ENCODE measurements around the gene DEFB131B.
"Not testable (repeated sequence)": the region's sequence is repeated elsewhere in the genome, so short reads cannot be mapped to it uniquely, and the experiment has no call there.

Gene DEFB131B

GRCh38 chr11:71911321-71911985 is 33.2 kb downstream of the DEFB131B start:
- in situ Hi-C loops (cut with HindIII; ENCODE audit: low sequenced_read_pairs): not testable (repeated sequence)

DNA sequence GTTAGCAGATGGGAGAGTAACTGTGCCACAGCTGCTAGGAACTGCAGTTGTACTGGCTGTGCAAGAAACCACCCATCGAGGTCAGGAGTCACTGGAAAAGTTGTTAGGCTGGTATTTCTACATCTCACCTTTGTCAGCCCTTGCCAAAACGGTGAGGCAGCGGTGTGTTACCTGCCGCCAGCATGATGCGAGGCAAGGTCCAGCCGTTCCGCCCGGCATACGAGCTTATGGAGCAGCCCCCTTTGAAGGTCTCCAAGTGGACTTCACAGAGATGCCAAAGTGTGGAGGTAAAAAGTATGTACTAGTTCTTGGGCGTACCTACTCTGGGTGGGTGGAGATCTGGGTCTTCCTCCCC is 33.7 kb downstream of the DEFB131B start:
- in situ Hi-C loops (cut with HindIII; ENCODE audit: low sequenced_read_pairs): not testable (repeated sequence)

GRCh38 chr11:71913756-71914526 is 35.7 kb downstream of the DEFB131B start:
- in situ Hi-C loops (cut with HindIII; ENCODE audit: low sequenced_read_pairs): no loop called here

DNA sequence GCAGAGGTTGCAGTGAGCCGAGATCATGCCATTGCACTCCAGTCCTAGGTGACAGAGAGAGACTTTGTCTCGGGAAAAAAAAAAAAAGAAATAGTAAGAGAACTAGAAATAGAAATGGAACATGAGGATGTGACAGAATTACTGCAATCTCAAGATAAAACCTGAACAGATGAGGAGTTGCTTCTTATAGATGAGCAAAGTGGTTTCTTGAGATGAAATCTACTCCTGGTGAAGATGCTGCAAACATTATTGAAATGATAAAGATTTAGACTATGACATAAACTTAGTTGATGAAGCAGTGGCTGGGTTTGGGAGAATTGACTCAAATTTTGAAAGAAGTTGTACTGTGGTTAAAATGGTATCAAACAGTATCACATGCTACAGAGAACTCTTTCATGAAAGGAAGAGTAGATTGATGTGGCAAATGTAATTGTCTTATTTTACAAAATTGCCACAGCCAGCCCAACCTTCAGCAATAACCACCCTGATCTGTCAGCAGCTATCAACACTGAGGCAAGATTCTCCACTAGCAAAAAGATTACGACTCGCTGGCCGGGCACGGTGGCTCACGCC is 36.5 kb downstream of the DEFB131B start:
- in situ Hi-C loops (cut with HindIII; ENCODE audit: low sequenced_read_pairs): no loop called here

DNA sequence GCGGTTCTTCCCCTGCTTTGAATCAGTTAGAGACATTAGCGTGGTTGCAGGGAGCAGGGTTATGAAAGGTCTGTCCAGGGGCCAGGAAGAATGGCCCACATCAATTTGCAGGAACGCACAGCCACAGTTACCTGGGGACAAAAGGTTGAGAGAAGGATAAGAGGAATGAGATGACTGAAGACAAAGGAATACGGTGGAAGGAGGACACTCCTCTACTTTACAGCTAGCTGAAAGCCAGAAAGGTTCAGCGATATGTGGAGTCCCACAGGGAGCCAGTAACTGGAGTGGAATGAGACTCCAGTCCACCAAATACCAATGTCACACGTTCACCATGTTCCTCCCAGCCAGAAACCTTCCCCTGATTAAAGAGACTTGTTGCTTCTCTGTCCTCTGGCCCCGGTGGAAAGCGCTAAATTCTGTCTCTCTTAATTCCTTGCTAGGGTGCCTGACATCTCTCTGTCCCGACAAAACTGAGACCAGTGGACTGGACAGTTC is 39.4 kb downstream of the DEFB131B start:
- in situ Hi-C loops (cut with HindIII; ENCODE audit: low sequenced_read_pairs): no loop called here

DNA sequence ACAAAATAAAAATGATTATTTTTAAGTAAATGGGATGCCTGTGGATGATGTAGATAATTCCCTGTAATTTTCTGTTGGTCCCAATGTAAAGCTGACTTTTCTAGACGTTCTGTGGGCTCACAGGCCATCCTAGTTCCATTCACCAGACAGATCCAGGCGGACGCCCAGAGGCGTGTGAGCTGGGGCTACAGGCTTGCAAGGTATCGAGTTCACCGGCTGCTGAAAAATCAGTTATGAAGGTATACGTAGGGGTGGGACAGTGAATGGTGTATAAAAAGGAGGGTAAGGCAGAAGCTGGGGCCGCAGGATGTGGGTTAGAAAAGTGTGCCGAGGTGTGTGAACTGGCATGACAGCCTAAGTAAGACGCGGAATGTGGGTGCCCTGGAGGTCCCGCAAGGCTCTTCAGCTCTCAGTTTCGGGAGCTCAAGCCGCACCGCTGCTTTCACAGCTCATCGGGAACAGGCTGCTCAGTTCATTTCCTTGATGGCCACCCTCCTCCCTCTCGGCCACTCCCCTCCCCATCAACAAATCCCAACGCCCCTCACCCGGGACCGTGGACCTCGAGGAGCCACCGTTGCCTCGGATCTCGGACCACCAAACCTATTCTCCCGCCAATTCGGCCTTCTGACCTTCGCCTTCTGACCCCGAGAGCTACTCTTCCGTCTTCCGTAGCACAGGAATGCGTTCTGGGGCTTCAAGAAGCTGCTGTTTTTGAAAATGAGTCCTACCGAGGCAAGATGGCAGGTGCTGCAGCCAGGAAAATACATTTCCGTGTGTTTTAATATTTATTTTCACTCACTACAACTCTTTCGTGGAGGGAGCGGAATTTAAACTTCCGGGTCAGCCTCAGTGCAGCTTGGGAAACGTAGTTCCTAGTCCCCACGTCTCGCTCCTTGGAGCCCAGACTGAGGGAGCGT is 49.8 kb downstream of the DEFB131B start, which contains the start of gene XNDC1N:
Gene XNDC1N (minus strand): TSS at position 775 of the 917 bp plus-strand sequence. CDS start 5,241 bp downstream, outside the sequence.
- in situ Hi-C loops (cut with HindIII; ENCODE audit: low sequenced_read_pairs): no loop called here

DNA sequence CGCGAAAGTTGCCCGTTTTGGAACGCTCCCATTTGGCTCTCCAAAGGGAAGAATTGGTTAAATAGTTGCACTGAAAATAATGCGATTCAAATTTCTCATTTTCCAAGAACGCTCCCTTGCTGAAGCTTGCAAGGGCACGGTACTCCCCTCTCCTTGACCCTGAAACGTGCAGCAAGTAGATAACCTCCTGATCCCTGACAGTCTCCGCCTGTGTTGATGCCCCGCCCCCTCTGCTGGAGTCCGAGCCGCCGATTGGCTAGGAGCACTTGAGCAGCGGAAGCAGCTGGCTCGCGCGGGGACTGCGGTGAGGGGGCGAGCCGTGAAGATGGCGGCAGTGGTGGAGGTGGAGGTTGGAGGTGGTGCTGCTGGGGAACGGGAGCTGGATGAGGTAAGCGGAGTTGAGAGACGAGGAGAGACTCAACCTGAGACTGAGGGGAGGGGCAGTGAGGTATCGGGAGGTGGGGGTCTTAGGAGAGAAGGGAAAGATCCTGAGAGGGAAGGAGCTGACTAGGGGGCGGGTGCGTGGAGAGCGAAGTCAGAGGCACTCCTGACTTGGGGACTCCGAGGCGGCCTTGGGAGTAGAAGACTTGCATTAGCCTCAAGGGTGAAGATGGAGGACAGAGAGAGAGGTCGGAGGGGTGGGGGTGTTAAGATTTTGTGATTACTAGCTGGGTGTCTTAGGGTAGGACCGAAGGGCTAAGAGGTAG is 50.6 kb downstream of the DEFB131B start, which contains the start of gene RNF121:
Gene RNF121 (plus strand): TSS at position 310 of the 707 bp plus-strand sequence. CDS start 16 bp downstream, at position 326.
- in situ Hi-C loops (cut with HindIII; ENCODE audit: low sequenced_read_pairs): no loop called here

DNA sequence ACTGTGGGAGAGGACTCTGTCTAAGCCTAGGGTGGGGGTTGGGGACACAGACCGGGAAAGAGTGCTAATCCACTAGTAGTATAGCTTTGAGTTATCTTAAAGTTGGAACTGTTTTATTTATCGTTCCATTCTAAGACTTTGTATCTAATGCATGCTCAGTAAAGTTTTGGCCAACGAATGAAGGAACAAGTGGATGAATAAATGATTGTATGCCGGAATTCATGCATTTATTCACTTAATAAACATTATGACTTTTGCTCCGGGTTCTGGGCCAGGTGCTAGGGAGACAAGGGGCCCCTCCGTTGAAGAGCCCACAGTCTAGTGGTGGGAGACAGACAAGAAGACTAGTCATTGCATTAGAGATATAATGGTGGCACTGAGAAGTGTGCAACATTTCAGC is 51.2 kb downstream of the DEFB131B start:
- in situ Hi-C loops (cut with HindIII; ENCODE audit: low sequenced_read_pairs): no loop called here

GRCh38 chr11:71930556-71931244 is 52.4 kb downstream of the DEFB131B start:
- in situ Hi-C loops (cut with HindIII; ENCODE audit: low sequenced_read_pairs): no loop called here

GRCh38 chr11:71931245-71931602 is 53.0 kb downstream of the DEFB131B start:
- in situ Hi-C loops (cut with HindIII; ENCODE audit: low sequenced_read_pairs): no loop called here

GRCh38 chr11:71933141-71933933 is 55.1 kb downstream of the DEFB131B start:
- in situ Hi-C loops (cut with HindIII; ENCODE audit: low sequenced_read_pairs): no loop called here

All from DLD1 (cell line).